ENCODE results near the gene BRD4. TPM values are rescaled to one million over a fixed set of nuclear protein-coding genes. Genes with fewer than 3 reads are reported as not detected.

Gene BRD4
- total RNA-seq, 1 donor, result 25.7 TPM

GRCh38 chr19:15321739-15322138, 10.6 kb downstream of the BRD4 start:
- peaks cover 91% of the 10 kb centered on the region for H4K20me1 ChIP-seq (ENCODE audit: insufficient read depth, low read length)
- H3K4me3 ChIP-seq (ENCODE audit: insufficient read depth, low read length), result no peak overlapping the region
- peaks cover 97% of the 10 kb centered on the region for H3K79me2 ChIP-seq (ENCODE audit: insufficient read depth, low read length)
- H2AFZ ChIP-seq (ENCODE audit: low read length), result no peak overlapping the region
- H3K9me3 ChIP-seq (ENCODE audit: low read depth, low read length), result no peaks in the 10 kb centered on the region
- peak overlapping the region; percentile 33 for H3K27ac ChIP-seq (ENCODE audit: low read depth, low read length)
- TF ChIP-seq CTCF (IDR thresholded peaks at IDR 0.05; ENCODE audit: extremely low read depth, low read depth, low read length), result no peak
- no peaks in the 10 kb centered on the region for H3K36me3 ChIP-seq (ENCODE audit: insufficient read depth, low read length)
- peaks cover 70% of the 10 kb centered on the region for H3K4me1 ChIP-seq (ENCODE audit: insufficient read depth, low read length)
- no peaks in the 10 kb centered on the region for H3K27me3 ChIP-seq (ENCODE audit: insufficient read depth, low read length)
- no peak overlapping the region for H3K4me2 ChIP-seq (ENCODE audit: insufficient read depth, low read length)
- DNase-seq (ENCODE audit: insufficient read length, low spot score, missing footprints), result no peak

GRCh38 chr19:15320116-15320515, 12.2 kb downstream of the BRD4 start:
- no peaks in the 10 kb centered on the region for H3K36me3 ChIP-seq (ENCODE audit: insufficient read depth, low read length)
- H3K27me3 ChIP-seq (ENCODE audit: insufficient read depth, low read length), result no peaks in the 10 kb centered on the region
- DNase-seq (ENCODE audit: insufficient read length, low spot score, missing footprints), result peak; percentile 69
- no peak for TF ChIP-seq CTCF (IDR thresholded peaks at IDR 0.05; ENCODE audit: extremely low read depth, low read depth, low read length)
- H4K20me1 ChIP-seq (ENCODE audit: insufficient read depth, low read length), result peaks cover 89% of the 10 kb centered on the region
- peak overlapping the region; percentile 61 for H3K27ac ChIP-seq (ENCODE audit: low read depth, low read length)
- H3K4me1 ChIP-seq (ENCODE audit: insufficient read depth, low read length), result peaks cover 70% of the 10 kb centered on the region
- H3K4me2 ChIP-seq (ENCODE audit: insufficient read depth, low read length), result peak overlapping the region; percentile 57
- no peak overlapping the region for H2AFZ ChIP-seq (ENCODE audit: low read length)
- H3K9me3 ChIP-seq (ENCODE audit: low read depth, low read length), result no peaks in the 10 kb centered on the region
- H3K4me3 ChIP-seq (ENCODE audit: insufficient read depth, low read length), result no peak overlapping the region
- peaks cover 98% of the 10 kb centered on the region for H3K79me2 ChIP-seq (ENCODE audit: insufficient read depth, low read length)

- no peak for TF ChIP-seq CTCF (IDR thresholded peaks at IDR 0.05; ENCODE audit: extremely low read depth, low read depth, low read length)
- Histone ChIP-seq H3K79me2 (ENCODE audit: insufficient read depth, low read length) (peaks cover 98% of the 10 kb centered on the region), H3K36me3 (ENCODE audit: insufficient read depth, low read length) (no peaks in the 10 kb centered on the region), H3K4me1 (ENCODE audit: insufficient read depth, low read length) (peaks cover 64% of the 10 kb centered on the region), H3K27me3 (ENCODE audit: insufficient read depth, low read length) (no peaks in the 10 kb centered on the region), H3K4me3 (ENCODE audit: insufficient read depth, low read length) (no peak overlapping the region), H2AFZ (ENCODE audit: low read length) (no peak overlapping the region), H3K4me2 (ENCODE audit: insufficient read depth, low read length) (peak overlapping the region; percentile 17), H3K27ac (ENCODE audit: low read depth, low read length) (peak overlapping the region; percentile 61), H3K9me3 (ENCODE audit: low read depth, low read length) (no peaks in the 10 kb centered on the region), H4K20me1 (ENCODE audit: insufficient read depth, low read length) (peaks cover 88% of the 10 kb centered on the region)
- no peak for DNase-seq (ENCODE audit: insufficient read length, low spot score, missing footprints)
These were observed 14.1 kb downstream of the BRD4 start for GRCh38 chr19:15318241-15318691.

GRCh38 chr19:15317392-15318071, 14.8 kb downstream of the BRD4 start:
- Histone ChIP-seq H3K27me3 (ENCODE audit: insufficient read depth, low read length) (no peaks in the 10 kb centered on the region), H3K4me3 (ENCODE audit: insufficient read depth, low read length) (no peak overlapping the region), H3K36me3 (ENCODE audit: insufficient read depth, low read length) (no peaks in the 10 kb centered on the region), H3K4me1 (ENCODE audit: insufficient read depth, low read length) (peaks cover 64% of the 10 kb centered on the region), H3K27ac (ENCODE audit: low read depth, low read length) (peak overlapping the region; percentile 61), H3K9me3 (ENCODE audit: low read depth, low read length) (no peaks in the 10 kb centered on the region), H3K79me2 (ENCODE audit: insufficient read depth, low read length) (peaks cover 98% of the 10 kb centered on the region), H4K20me1 (ENCODE audit: insufficient read depth, low read length) (peaks cover 90% of the 10 kb centered on the region), H2AFZ (ENCODE audit: low read length) (no peak overlapping the region), H3K4me2 (ENCODE audit: insufficient read depth, low read length) (peak overlapping the region; percentile 17)
- TF ChIP-seq CTCF (IDR thresholded peaks at IDR 0.05; ENCODE audit: extremely low read depth, low read depth, low read length), result no peak
- no peak for DNase-seq (ENCODE audit: insufficient read length, low spot score, missing footprints)

Data from osteoblast (primary cell).